ENCODE measurements around the gene GNA14. TPM values are rescaled to one million over a fixed set of nuclear protein-coding genes. Genes with fewer than 3 reads are reported as not detected.

GNA14 gene
- total RNA-seq, 4 donors from 2014 or later: 3.9 to 12.4 (median 8.9) TPM

GRCh38 chr9:77523891-77524290, 124.2 kb downstream of the GNA14 start:
- Histone ChIP-seq H3K27me3 (no peaks in the 10 kb centered on the region), H3K4me3 (no peak overlapping the region), H3K27ac (no peak overlapping the region), H3K4me1 (no peaks in the 10 kb centered on the region), H3K36me3 (no peaks in the 10 kb centered on the region), H3K9me3 (no peaks in the 10 kb centered on the region)
- TF ChIP-seq CTCF (IDR thresholded peaks at IDR 0.05): no peak
- no peak for TF ChIP-seq POLR2A (IDR thresholded peaks at IDR 0.05)
- DNase-seq: no peak

- Histone ChIP-seq H3K4me1 (no peaks in the 10 kb centered on the region), H3K4me3 (no peak overlapping the region), H3K27me3 (no peaks in the 10 kb centered on the region), H3K9me3 (no peaks in the 10 kb centered on the region), H3K36me3 (no peaks in the 10 kb centered on the region), H3K27ac (no peak overlapping the region)
- TF ChIP-seq POLR2A (IDR thresholded peaks at IDR 0.05): no peak
- TF ChIP-seq CTCF (IDR thresholded peaks at IDR 0.05): no peak
- no peak for DNase-seq
Observed at GRCh38 chr9:77521091-77521490, 127.0 kb downstream of the GNA14 start.

- Histone ChIP-seq H3K36me3 (no peaks in the 10 kb centered on the region), H3K27me3 (no peaks in the 10 kb centered on the region), H3K9me3 (no peaks in the 10 kb centered on the region), H3K27ac (no peak overlapping the region), H3K4me1 (no peaks in the 10 kb centered on the region), H3K4me3 (no peak overlapping the region)
- TF ChIP-seq CTCF (IDR thresholded peaks at IDR 0.05) (no peak), POLR2A (IDR thresholded peaks at IDR 0.05) (no peak)
- no peak for DNase-seq
Observed at GRCh38 chr9:77518688-77519087, 129.4 kb downstream of the GNA14 start.

GRCh38 chr9:77516781-77517180, 131.3 kb downstream of the GNA14 start:
- no peaks in the 10 kb centered on the region for H3K4me1 ChIP-seq
- H3K27me3 ChIP-seq: no peaks in the 10 kb centered on the region
- H3K36me3 ChIP-seq: no peaks in the 10 kb centered on the region
- H3K9me3 ChIP-seq: no peaks in the 10 kb centered on the region
- TF ChIP-seq POLR2A (IDR thresholded peaks at IDR 0.05) (no peak), CTCF (IDR thresholded peaks at IDR 0.05) (no peak)
- DNase-seq: no peak
- no peak overlapping the region for H3K27ac ChIP-seq
- no peak overlapping the region for H3K4me3 ChIP-seq

GRCh38 chr9:77514886-77515711, 133.0 kb downstream of the GNA14 start:
- Histone ChIP-seq H3K9me3 (no peaks in the 10 kb centered on the region), H3K27me3 (no peaks in the 10 kb centered on the region), H3K36me3 (no peaks in the 10 kb centered on the region), H3K4me3 (no peak overlapping the region), H3K27ac (no peak overlapping the region), H3K4me1 (no peaks in the 10 kb centered on the region)
- DNase-seq: no peak
- no peak for TF ChIP-seq POLR2A (IDR thresholded peaks at IDR 0.05)
- no peak for TF ChIP-seq CTCF (IDR thresholded peaks at IDR 0.05)

All from Peyer's patch (tissue), 4 donors.